CD4-positive, alpha-beta memory T cell (primary cell): Measurements from ENCODE around the gene ATP9A. TPM values are rescaled to one million over a fixed set of nuclear protein-coding genes. Genes with fewer than 3 reads are reported as not detected.
"Not testable (repeated sequence)": the region's sequence is repeated elsewhere in the genome, so short reads cannot be mapped to it uniquely, and the experiment has no call there.

Source experiments
- CTCF ChIA-PET: fragments of 350-600 bp; sonication (Branson Sonifier 250); formaldehyde crosslinking; loops from one replicate; lab custom pipeline; 2021; ENCODE audit warnings: inconsistent platforms; ENCODE audit not compliant: partially characterized antibody; lab: Charles Lee
- POLR2A ChIA-PET: fragments of 350-600 bp; sonication (Branson Sonifier 250); formaldehyde crosslinking; loops from one replicate; lab custom pipeline; 2021; ENCODE audit not compliant: partially characterized antibody; lab: Charles Lee
- DNase-seq, 5 donors: peaks; one replicate each; pipeline versions ENCODE4 v3.0.0 to v3.0.0-alpha.2; 2020 to 2022; ENCODE audit warnings: mixed read lengths in 1 of 5
- H3K27ac ChIP-seq: one replicate; pipeline ENCODE4 v1.7.0; 2013; ENCODE audit warnings: low read depth, low read length
- H3K27me3 ChIP-seq: 2 replicates; pipeline ENCODE4 v1.7.0; 2013; ENCODE audit warnings: mild to moderate bottlenecking, low read length, moderate library complexity; ENCODE audit not compliant: insufficient read depth
- H3K36me3 ChIP-seq: 2 replicates; pipeline ENCODE4 v1.7.0; 2013; ENCODE audit warnings: mild to moderate bottlenecking, low read length, moderate library complexity; ENCODE audit not compliant: insufficient read depth
- H3K4me1 ChIP-seq: 2 replicates; pipeline ENCODE4 v1.7.0; 2013; ENCODE audit warnings: mild to moderate bottlenecking, low read length, moderate library complexity; ENCODE audit not compliant: insufficient read depth
- H3K4me3 ChIP-seq, 2 donors: one replicate each; pipeline ENCODE4 v1.7.0; 2013; ENCODE audit warnings: low read length in 2 of 2, mild to moderate bottlenecking in 1 of 2
- H3K9me3 ChIP-seq, 2 donors: one replicate each; pipeline ENCODE4 v1.7.0; 2013; ENCODE audit warnings: low read length in 2 of 2, control low read depth in 1 of 2; ENCODE audit not compliant: control insufficient read depth in 1 of 2
- H3K27ac Mint-ChIP-seq, 7 donors: one replicate each; pipeline ENCODE4 v1.8.0; 2020 to 2021; ENCODE audit warnings: mixed read lengths in 7 of 7, mild to moderate bottlenecking in 6 of 7, inconsistent platforms in 3 of 7, moderate library complexity in 3 of 7
- H3K27me3 Mint-ChIP-seq, 2 donors: one replicate each; pipeline ENCODE4 v1.8.0; 2020 to 2021; ENCODE audit warnings: mixed read lengths in 2 of 2
- H3K36me3 Mint-ChIP-seq, 2 donors: one replicate each; pipeline ENCODE4 v1.8.0; 2020 to 2021; ENCODE audit warnings: mixed read lengths in 2 of 2, inconsistent platforms in 1 of 2, mild to moderate bottlenecking in 1 of 2
- H3K4me1 Mint-ChIP-seq, 4 donors: one replicate each; pipeline ENCODE4 v1.8.0; 2020 to 2021; ENCODE audit warnings: mixed read lengths in 4 of 4, mild to moderate bottlenecking in 1 of 4
- H3K4me3 Mint-ChIP-seq, 8 donors: one replicate each; pipeline ENCODE4 v1.8.0; 2020 to 2021; ENCODE audit warnings: mixed read lengths in 8 of 8, mild to moderate bottlenecking in 7 of 8, moderate library complexity in 6 of 8, inconsistent platforms in 3 of 8
- H3K9me3 Mint-ChIP-seq, 8 donors: one replicate each; pipeline ENCODE4 v1.8.0; 2020 to 2021; ENCODE audit warnings: mixed read lengths in 8 of 8, mild to moderate bottlenecking in 5 of 8, inconsistent platforms in 3 of 8, moderate library complexity in 1 of 8
- intact Hi-C: fragments of 100-400 bp; cut with micrococcal nuclease; formaldehyde crosslinking; loops from one replicate; pipeline ENCODE4 v1.15.1; 2023
- polyA plus RNA-seq, 2 donors: library from polyadenylated mRNA; unstranded; fragments of 300-500 nt; fragmentation: Illumina TruSeq; gene quantifications; one replicate each; pipeline ENCODE4 v1.2.3, GENCODE V29; 2021
- total RNA-seq, 2 experiments: library from RNA; stranded (reverse); gene quantifications; one replicate each; pipeline ENCODE4 v1.2.3, GENCODE V29; 2021

ATP9A gene
- total and polyA plus RNA-seq, 4 experiments from 2014 or later, result 0.14 to 1.0 (median 0.32) TPM

GRCh38 chr20:51574248-51575033, 193.7 kb downstream of the ATP9A start:
- H3K36me3 ChIP-seq, result no peaks in the 10 kb centered on the region
- H3K4me3 ChIP-seq, result no peak overlapping the region
- Mint-ChIP-seq H3K4me3 (no peak overlapping the region), H3K27ac (no peak overlapping the region), H3K36me3 (no peaks in the 10 kb centered on the region), H3K27me3 (no peaks in the 10 kb centered on the region), H3K9me3 (peaks cover 0 to 2% (median 0%) of the 10 kb centered on the region in 8 donors), H3K4me1 (no peaks in the 10 kb centered on the region)
- CTCF ChIA-PET, result no interaction called here
- no peaks in the 10 kb centered on the region for H3K27me3 ChIP-seq
- POLR2A ChIA-PET, result no interaction called here
- no peak overlapping the region for H3K27ac ChIP-seq
- intact Hi-C loops, result no loop called here
- H3K9me3 ChIP-seq, result no peaks in the 10 kb centered on the region
- DNase-seq, result no peak
- H3K4me1 ChIP-seq, result no peaks in the 10 kb centered on the region

GRCh38 chr20:51573576-51574243, 194.5 kb downstream of the ATP9A start:
- Mint-ChIP-seq H3K4me3 (no peak overlapping the region), H3K27me3 (no peaks in the 10 kb centered on the region), H3K9me3 (peaks cover 0 to 2% (median 0%) of the 10 kb centered on the region in 8 donors), H3K27ac (no peak overlapping the region), H3K36me3 (no peaks in the 10 kb centered on the region), H3K4me1 (no peaks in the 10 kb centered on the region)
- H3K4me1 ChIP-seq, result no peaks in the 10 kb centered on the region
- CTCF ChIA-PET, result interaction anchor here (1.0 kb wide), 1 partner anchor 20 kb away, joined by 3 read pairs; no protein-coding TSS in a partner anchor
- POLR2A ChIA-PET, result interaction anchor here (0.8 kb wide), 1 partner anchor 10 kb away, joined by 3 read pairs; no protein-coding TSS in a partner anchor
- intact Hi-C loops, result no loop called here
- H3K36me3 ChIP-seq, result no peaks in the 10 kb centered on the region
- no peak overlapping the region for H3K4me3 ChIP-seq
- no peaks in the 10 kb centered on the region for H3K9me3 ChIP-seq
- H3K27me3 ChIP-seq, result no peaks in the 10 kb centered on the region
- no peak overlapping the region for H3K27ac ChIP-seq
- DNase-seq, result no peak

GRCh38 chr20:51571460-51571794, 196.8 kb downstream of the ATP9A start:
- H3K4me1 Mint-ChIP-seq, result no peaks in the 10 kb centered on the region
- Histone ChIP-seq H3K27me3 (no peaks in the 10 kb centered on the region), H3K4me3 (no peak overlapping the region), H3K36me3 (no peaks in the 10 kb centered on the region), H3K9me3 (no peaks in the 10 kb centered on the region), H3K27ac (no peak overlapping the region), H3K4me1 (no peaks in the 10 kb centered on the region)
- CTCF ChIA-PET, result no interaction called here
- intact Hi-C loops, result no loop called here
- no peak overlapping the region for H3K27ac Mint-ChIP-seq
- no peaks in the 10 kb centered on the region for H3K27me3 Mint-ChIP-seq
- POLR2A ChIA-PET, result no interaction called here
- H3K4me3 Mint-ChIP-seq, result no peak overlapping the region
- H3K36me3 Mint-ChIP-seq, result no peaks in the 10 kb centered on the region
- no peak for DNase-seq
- H3K9me3 Mint-ChIP-seq, result peaks cover 0 to 2% (median 0%) of the 10 kb centered on the region in 8 donors

- H3K9me3 ChIP-seq, result no peaks in the 10 kb centered on the region
- no peak for DNase-seq
- intact Hi-C loops, result no loop called here
- Mint-ChIP-seq H3K4me1 (no peaks in the 10 kb centered on the region), H3K27ac (no peak overlapping the region), H3K4me3 (no peak overlapping the region), H3K27me3 (no peaks in the 10 kb centered on the region), H3K36me3 (no peaks in the 10 kb centered on the region), H3K9me3 (peaks cover 0 to 2% (median 0%) of the 10 kb centered on the region in 8 donors)
- H3K4me3 ChIP-seq, result no peak overlapping the region
- no peak overlapping the region for H3K27ac ChIP-seq
- H3K4me1 ChIP-seq, result no peaks in the 10 kb centered on the region
- H3K36me3 ChIP-seq, result no peaks in the 10 kb centered on the region
- CTCF ChIA-PET, result interaction anchor here (0.8 kb wide), 1 partner anchor 24 kb away, joined by 3 read pairs; no protein-coding TSS in a partner anchor
- no peaks in the 10 kb centered on the region for H3K27me3 ChIP-seq
- POLR2A ChIA-PET, result no interaction called here
Measured at GRCh38 chr20:51570739-51571459, 197.3 kb downstream of the ATP9A start.

- no peaks in the 10 kb centered on the region for H3K27me3 Mint-ChIP-seq
- no peaks in the 10 kb centered on the region for H3K36me3 ChIP-seq
- H3K27me3 ChIP-seq, result no peaks in the 10 kb centered on the region
- ChIA-PET POLR2A (no interaction called here), CTCF (interaction anchor here (0.8 kb wide), 1 partner anchor 24 kb away, joined by 3 read pairs; no protein-coding TSS in a partner anchor)
- H3K9me3 Mint-ChIP-seq, result peaks cover 0 to 2% (median 0%) of the 10 kb centered on the region in 8 donors
- no peak overlapping the region for H3K4me3 ChIP-seq
- no peaks in the 10 kb centered on the region for H3K4me1 Mint-ChIP-seq
- no peaks in the 10 kb centered on the region for H3K9me3 ChIP-seq
- no peak for DNase-seq
- no peaks in the 10 kb centered on the region for H3K4me1 ChIP-seq
- no peak overlapping the region for H3K27ac ChIP-seq
- no peaks in the 10 kb centered on the region for H3K36me3 Mint-ChIP-seq
- H3K27ac Mint-ChIP-seq, result no peak overlapping the region
- H3K4me3 Mint-ChIP-seq, result no peak overlapping the region
- intact Hi-C loops, result no loop called here
Measured at GRCh38 chr20:51569815-51570738, 198.1 kb downstream of the ATP9A start.

GRCh38 chr20:51568533-51568932, 199.7 kb downstream of the ATP9A start:
- H3K27me3 ChIP-seq, H3K36me3 Mint-ChIP-seq, CTCF ChIA-PET, H3K27ac ChIP-seq, H3K4me1 Mint-ChIP-seq, H3K9me3 ChIP-seq, H3K9me3 Mint-ChIP-seq, H3K27ac Mint-ChIP-seq, H3K36me3 ChIP-seq, DNase-seq, H3K27me3 Mint-ChIP-seq, POLR2A ChIA-PET, H3K4me1 ChIP-seq, intact Hi-C loops, H3K4me3 ChIP-seq, H3K4me3 Mint-ChIP-seq: not testable (repeated sequence)
